Activated CD4-positive, CD25-positive, alpha-beta regulatory T cell treated with anti-CD3 and anti-CD28 coated beads, Interleukin-2, amount 50 U/mL, for 72 hours (primary cell): Measurements from ENCODE around the gene PARVB.
"Not testable (repeated sequence)": the region's sequence is repeated elsewhere in the genome, so short reads cannot be mapped to it uniquely, and the experiment has no call there.

Experiments used
- DNase-seq: peaks from one replicate; pipeline ENCODE4 v3.0.0; 2021

Gene PARVB

DNA sequence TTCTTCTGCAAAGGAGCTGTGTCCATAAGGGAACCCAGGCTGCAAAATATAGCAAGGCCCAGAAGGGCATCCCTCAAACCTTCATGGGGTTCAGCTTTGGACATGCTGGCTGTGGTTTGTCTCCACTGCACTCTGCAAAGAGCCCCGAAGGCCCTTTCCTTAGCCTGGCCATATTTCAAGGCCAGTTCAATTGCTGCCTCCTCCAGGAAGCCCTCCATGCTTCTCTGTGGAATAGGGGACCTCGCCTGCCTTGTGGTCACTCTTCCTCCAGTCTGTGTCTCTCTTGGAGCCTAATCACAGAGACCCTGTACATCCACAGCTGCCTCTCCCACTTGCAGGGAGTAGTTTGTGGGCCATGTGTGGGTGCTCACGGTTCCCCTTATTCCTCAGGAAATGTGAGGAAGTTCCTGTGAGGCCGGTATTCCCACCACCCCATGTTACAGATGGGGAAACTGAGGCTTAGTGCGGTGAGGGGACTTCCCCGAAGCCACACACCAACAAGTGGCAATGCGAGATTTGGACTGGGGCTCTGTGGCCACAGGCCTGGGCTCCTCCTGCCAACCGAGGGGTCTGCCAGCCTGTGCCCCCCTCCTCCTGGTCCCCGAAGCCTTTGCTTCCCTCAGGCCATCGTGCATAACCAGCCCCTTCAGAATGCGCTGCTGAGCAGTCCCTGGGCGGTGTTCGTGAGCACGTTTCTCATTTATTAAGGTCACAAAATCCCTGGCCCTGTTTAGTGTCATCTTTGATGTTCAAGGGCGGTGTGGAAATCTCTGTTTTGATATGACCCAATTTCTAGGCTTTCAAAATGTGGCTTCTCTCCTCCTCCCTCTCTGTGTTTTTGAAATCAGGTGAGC lies 65.8 kb downstream of the PARVB start:
- DNase-seq = no peak

DNA sequence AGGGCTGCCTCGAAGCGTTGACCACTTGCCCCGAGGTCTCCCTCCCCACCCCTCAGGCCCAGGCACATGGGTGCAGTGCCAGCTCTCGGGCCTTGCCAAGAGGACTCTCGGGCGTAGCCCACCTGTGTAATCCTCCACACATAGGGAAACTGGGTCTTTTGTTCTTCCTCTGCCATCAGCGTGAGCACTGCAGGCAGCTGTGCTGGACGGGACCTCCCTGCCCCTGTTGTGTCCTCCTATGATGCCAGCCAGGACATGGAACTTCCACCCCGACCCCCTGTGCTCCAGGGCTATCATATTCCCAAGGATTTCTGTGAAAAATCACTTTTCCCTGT lies 66.4 kb downstream of the PARVB start:
- no peak for DNase-seq

DNA sequence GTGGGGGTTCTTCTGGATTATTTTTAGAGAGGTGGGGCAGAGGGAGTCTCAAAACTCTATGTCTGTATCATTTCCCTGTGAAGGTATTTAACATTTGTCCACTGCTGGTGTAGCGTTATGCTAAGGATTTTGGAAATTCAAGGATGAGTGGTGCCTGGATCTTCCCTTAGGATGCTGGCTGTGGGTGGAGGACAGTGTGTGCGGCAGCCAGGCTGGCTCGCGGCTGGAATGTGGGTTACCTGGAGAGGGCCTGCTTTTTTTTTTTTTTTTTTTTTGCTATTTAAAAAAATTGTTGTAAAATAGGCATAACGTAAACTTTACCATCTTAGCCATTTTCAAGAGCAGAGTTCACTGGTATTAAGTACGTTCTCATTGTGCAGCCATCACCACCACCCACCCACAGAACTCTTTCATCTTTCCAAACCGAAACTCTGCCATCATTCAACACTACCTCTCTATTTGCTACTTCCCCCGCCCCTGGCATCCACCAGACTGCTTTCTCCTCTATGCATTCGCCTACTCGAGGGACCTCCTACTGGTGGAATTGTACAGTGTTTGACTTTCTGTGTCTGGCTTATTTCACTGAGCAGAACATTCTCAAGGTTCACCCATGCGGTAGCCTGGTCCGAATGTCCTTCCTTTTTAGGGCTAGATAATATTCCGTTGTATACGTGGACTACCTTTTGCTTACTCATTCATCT lies 67.1 kb downstream of the PARVB start:
- DNase-seq = no peak

GRCh38 chr22:44091751-44092150 lies 67.6 kb downstream of the PARVB start:
- DNase-seq = no peak

DNA sequence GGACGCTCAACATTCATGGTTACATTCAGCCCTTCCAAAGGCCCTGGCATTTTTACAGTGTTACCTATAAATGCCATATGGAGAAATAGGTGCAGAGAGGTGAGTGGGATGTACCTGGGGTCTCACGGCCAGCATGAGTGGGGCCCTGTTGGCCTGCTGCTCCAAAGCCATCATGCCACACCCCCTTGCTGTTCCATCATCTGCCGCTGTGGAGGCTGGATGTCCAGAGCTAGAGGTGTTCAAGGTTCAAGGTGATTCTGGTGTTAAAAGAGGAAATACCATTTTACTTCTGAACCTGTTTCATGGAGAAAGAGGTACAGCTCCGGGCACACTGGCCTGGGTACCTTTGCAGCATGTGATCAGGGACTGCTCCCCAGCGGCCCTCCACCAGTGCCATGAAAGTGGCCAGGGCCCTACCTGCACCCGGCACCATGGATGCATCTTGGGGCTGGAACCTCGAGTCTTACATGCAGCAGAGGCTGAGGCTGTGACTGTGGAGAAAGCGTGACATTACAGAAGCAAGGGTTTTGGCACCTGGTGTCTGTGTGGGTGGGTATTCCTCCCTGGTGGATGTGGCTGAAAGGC lies 68.6 kb downstream of the PARVB start:
- no peak for DNase-seq

DNA sequence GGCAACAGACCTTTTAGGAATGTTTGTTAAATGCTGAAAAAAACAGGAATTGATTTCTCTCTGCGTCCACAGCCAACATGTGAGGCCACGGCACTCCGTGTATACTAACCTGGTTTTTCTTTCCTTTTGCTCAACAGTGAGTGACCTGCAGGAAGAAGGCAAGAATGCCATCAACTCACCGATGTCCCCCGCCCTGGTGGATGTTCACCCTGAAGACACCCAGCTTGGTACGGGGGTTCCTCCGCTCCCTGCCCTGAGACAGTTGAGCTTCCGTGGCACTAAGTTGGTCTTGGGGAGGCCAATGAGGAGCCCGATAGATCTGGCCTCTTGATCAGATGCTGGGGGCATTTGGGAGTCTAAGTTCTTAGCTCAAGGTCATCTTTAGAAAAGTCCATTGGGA lies 69.7 kb downstream of the PARVB start:
- no peak for DNase-seq

DNA sequence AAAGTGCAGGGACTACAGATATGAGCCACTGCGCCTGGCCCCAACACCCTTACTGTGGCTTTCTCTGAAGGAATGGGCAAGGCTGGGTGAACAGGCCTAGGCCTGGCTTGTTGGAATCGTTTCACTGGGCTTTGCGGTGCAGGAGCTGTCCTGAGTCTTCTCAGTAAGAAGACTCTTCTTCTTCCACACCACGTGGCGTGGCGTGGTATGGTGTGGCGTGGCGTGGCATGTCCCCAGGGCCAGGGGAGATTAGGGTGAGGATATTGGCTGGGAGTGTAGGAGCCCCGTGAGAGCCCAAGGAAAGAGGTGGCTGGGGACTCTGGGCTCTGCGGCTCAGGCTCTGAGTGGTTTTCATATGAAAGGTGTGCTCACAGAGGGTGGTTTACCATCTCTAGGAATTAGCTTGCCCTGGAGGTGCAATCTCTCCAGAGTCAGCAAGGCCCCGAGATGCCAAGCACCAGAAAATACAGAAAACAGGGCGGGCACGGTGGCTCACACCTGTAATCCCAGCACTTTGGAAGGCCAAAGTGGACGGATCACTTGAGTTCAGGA lies 70.7 kb downstream of the PARVB start:
- no peak for DNase-seq

DNA sequence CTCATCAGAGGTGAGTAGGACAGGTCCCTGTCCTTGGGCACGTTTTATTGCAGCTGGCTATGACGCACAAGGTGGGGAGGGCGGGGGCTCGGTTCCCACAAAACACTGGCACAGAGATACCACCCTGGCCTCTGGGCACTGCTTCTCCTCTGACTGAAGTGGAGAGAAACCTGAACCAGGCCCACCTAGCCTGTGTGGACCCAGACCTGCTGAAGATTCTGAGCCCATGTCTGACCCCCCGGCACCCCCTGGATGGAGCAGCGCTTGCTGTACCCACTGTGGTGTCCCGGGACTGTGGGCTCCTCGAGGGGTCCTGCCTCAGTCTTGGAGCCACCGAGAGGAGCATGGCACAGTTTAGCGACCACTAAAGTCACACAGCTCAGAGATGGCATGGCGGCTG lies 72.6 kb downstream of the PARVB start:
- no peak for DNase-seq

- DNase-seq = no peak
Observed at GRCh38 chr22:44097263-44098020, 73.3 kb downstream of the PARVB start.

DNA sequence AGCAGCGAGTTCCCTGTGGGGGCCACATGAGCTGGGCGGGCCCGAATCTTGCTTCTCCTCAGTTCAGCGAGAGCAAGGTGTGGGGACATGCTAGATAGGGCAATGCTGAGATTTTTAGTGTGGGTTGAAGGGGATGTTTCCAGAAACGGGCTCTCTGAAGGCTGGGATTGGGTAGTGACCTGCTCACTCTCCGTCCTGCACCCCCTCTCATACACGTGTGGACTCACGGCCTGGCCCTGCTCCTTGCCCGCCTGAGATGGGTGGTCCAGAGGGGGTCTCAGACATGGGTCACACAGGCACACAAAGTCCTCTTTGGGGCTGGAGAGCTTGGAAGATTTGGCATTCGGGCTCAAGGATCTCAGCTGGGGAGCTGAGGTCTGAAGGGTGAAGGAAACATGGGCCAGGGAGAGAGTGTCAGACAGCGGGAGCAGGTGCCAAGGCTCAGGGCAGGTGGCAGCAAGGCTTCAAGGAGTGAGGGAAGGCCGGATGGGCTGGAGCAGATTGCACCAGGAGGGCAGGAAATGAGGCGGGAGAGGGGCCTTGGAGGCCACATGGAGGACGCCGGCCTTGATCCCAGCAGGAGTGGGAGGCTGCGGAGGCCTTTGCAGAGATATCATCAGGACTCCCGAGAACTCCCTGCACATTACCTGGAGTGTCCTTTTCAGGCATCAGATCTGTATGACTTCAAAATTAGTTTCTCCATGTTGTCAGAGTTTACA lies 74.1 kb downstream of the PARVB start:
- DNase-seq = no peak

DNA sequence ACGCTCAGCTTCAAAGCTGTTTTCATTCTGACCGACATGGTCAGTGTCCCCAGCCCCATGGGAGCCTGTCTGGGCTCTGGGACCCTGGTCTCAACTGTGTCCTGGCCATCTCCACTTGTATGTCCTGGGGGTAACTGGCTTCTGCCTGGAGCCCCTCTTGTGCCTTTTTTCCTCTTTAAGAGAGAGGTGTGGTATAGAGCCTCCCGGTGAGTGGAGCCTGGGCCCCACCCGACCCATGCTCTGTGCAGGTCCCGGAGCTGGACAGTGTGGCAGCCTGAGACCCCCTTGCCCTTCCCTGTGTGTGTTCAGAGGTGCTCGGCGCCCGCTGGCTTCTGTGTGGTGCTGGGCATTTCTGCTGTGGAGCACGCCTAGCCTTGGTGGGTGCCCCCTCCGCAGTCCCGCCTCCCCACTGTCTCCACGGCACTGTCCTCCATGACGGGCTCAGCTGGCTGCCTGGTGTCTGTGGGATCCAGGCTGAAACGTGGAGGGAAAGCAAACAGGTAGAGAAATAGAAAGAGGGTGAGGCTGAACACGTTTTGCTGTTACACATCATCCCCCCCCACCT lies 74.9 kb downstream of the PARVB start:
- no peak for DNase-seq

GRCh38 chr22:44099696-44100095 lies 75.6 kb downstream of the PARVB start:
- no peak for DNase-seq

- DNase-seq = no peak
Observed at GRCh38 chr22:44100411-44100810, 76.3 kb downstream of the PARVB start.

DNA sequence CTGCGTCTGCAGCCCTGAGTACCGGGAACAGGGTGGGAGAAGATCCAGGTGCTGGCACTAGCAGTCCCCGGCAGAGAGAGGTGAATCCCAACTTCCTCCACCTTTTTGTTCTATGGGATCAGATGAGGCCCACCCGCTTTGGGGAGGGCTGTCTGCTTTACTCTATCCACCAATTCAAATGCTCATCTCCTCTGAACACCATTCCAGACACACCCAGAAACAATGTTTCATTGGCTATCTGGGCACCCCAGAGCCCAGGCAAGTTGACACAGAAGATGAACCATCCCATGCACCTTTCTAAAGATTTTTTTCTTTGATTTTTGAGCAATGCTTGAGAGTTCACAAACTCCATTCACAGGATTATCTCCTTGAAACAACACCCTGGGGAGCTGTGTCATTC lies 78.0 kb downstream of the PARVB start:
- DNase-seq = no peak

- DNase-seq = no peak
Observed at GRCh38 chr22:44102856-44103255, 78.8 kb downstream of the PARVB start.

GRCh38 chr22:44103735-44104480 lies 79.8 kb downstream of the PARVB start:
- DNase-seq = no peak

GRCh38 chr22:44107340-44107739 lies 83.2 kb downstream of the PARVB start:
- no peak for DNase-seq

GRCh38 chr22:44108076-44108475 lies 84.0 kb downstream of the PARVB start:
- no peak for DNase-seq

GRCh38 chr22:44108806-44109385 lies 84.8 kb downstream of the PARVB start:
- DNase-seq = no peak

DNA sequence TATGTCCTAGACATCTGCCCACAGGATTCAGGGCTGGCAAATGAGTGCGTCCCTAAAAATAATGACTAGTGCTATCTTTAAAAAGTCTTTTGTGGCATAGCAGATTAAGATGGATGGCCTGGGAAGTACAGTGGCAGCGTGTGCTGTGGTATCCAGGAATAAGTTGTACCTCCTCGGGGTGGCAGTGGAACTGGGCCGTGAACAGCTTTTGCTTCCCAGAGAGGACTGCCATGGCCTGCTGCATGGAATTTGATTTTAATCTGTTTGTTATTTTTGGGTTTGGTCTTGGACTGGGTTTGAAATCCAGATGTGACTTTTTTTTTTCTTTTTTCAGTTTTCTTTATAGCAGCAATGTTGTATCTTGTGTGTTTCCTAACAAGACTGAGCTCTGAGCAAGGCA lies 85.3 kb downstream of the PARVB start:
- no peak for DNase-seq

- not testable (repeated sequence) for DNase-seq
Observed at GRCh38 chr22:44110656-44111055, 86.6 kb downstream of the PARVB start.
